ENCODE results near the gene ARHGAP12.

The ARHGAP12 gene

DNA sequence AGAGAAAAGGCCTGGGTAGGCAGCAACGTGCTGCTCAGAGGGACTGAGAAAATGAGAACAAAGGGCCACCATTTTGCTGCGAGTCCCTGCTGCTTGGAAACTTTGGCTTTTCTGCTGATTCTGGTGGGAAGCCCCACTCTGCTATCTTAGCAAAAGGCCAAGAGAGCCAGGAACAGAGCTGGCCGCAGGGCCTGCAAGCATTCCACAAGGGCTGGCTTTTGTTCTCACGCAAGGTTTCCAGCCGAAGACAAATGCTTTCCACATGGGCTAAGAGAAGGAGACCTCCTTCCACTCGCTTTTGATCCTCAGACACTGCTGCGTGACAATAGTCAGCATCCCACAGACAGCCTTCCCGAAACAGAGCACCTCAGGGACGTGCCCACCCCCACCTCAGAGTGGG, 163.1 kb downstream of the ARHGAP12 start:
- Histone ChIP-seq H3K27me3 (ENCODE audit: insufficient read depth, low read depth) (no peaks in the 10 kb centered on the region), H3K4me1 (ENCODE audit: low read depth, poor library complexity, severe bottlenecking) (peaks cover 30% of the 10 kb centered on the region), H3K36me3 (ENCODE audit: insufficient read depth) (no peaks in the 10 kb centered on the region), H3K27ac (no peak overlapping the region), H3K9ac (no peak overlapping the region), H4K20me1 (ENCODE audit: insufficient read depth) (no peaks in the 10 kb centered on the region), H3K4me2 (no peak overlapping the region), H3K79me2 (ENCODE audit: insufficient read depth, low read depth) (no peaks in the 10 kb centered on the region), H3K4me3 (IDR thresholded peaks at IDR 0.05; ENCODE audit: insufficient read depth, low read depth, low read length) (no peak overlapping the region), H2AFZ (ENCODE audit: low read depth) (no peak overlapping the region)
- TF ChIP-seq, protein P1, sequence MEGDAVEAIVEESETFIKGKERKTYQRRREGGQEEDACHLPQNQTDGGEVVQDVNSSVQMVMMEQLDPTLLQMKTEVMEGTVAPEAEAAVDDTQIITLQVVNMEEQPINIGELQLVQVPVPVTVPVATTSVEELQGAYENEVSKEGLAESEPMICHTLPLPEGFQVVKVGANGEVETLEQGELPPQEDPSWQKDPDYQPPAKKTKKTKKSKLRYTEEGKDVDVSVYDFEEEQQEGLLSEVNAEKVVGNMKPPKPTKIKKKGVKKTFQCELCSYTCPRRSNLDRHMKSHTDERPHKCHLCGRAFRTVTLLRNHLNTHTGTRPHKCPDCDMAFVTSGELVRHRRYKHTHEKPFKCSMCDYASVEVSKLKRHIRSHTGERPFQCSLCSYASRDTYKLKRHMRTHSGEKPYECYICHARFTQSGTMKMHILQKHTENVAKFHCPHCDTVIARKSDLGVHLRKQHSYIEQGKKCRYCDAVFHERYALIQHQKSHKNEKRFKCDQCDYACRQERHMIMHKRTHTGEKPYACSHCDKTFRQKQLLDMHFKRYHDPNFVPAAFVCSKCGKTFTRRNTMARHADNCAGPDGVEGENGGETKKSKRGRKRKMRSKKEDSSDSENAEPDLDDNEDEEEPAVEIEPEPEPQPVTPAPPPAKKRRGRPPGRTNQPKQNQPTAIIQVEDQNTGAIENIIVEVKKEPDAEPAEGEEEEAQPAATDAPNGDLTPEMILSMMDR (conservative IDR thresholded peaks at IDR 0.05; ENCODE audit: low read depth, low read length), result no peak

DNA sequence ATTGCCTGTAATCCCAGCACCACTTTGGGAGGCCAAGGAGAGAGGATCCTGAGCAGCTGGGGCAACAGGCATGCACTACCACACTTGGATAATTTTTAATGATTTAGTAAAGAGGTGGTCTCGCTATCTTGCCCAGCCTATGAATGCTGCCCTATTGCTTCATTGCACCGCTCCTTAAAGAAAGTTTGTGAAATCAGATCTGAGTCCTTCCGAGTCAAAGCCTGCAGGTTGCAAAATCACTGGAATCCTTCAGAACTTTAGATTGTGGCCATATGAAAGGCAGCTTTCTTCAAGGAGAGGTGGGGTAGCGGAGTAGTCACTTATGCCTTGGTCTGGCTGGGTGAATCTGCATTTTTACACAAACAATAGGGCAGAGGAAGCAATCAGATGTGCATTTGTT, 166.3 kb downstream of the ARHGAP12 start:
- Histone ChIP-seq H2AFZ (ENCODE audit: low read depth) (peak overlapping the region; percentile 8; the same call in 1 of the 2 replicates), H3K27ac (peak overlapping the region; percentile 62), H3K27me3 (ENCODE audit: insufficient read depth, low read depth) (no peaks in the 10 kb centered on the region), H3K4me2 (peak overlapping the region; percentile 10; the same call in 1 of the 2 replicates), H3K9ac (peak overlapping the region; percentile 14; the same call in 1 of the 2 replicates), H3K4me3 (IDR thresholded peaks at IDR 0.05; ENCODE audit: insufficient read depth, low read depth, low read length) (no peak overlapping the region), H3K36me3 (ENCODE audit: insufficient read depth) (no peaks in the 10 kb centered on the region), H4K20me1 (ENCODE audit: insufficient read depth) (no peaks in the 10 kb centered on the region), H3K4me1 (ENCODE audit: low read depth, poor library complexity, severe bottlenecking) (peaks cover 36% of the 10 kb centered on the region), H3K79me2 (ENCODE audit: insufficient read depth, low read depth) (no peaks in the 10 kb centered on the region)
- TF ChIP-seq, protein P1 (conservative IDR thresholded peaks at IDR 0.05; ENCODE audit: low read depth, low read length), result no peak

DNA sequence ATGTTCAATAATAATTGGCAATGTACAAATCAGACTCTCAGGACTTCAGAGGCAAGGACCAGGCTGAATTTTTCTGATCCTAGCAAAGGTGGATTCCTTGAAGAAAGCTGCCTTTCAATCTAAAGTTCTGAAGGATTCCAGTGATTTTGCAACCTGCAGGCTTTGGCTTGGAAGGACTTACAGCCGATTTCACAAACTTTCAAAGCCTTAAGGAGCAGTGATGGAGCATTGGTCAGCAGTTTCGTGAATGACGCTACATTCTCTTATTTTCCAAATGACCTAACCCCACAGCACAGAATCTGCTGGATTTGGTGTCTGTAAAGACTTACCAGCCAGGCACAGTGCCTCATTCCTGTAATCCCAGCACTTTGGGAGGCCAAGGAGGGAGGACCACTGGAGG, 167.5 kb downstream of the ARHGAP12 start:
- 0 out of 2 replicates have a peak overlapping the region, but pooled peaks have one; percentile 70 for H3K27ac ChIP-seq
- no peak overlapping the region for H3K4me3 ChIP-seq (IDR thresholded peaks at IDR 0.05; ENCODE audit: insufficient read depth, low read depth, low read length)
- no peaks in the 10 kb centered on the region for H3K36me3 ChIP-seq (ENCODE audit: insufficient read depth)
- TF ChIP-seq, protein P1 (conservative IDR thresholded peaks at IDR 0.05; ENCODE audit: low read depth, low read length), result no peak
- no peaks in the 10 kb centered on the region for H3K27me3 ChIP-seq (ENCODE audit: insufficient read depth, low read depth)
- no peaks in the 10 kb centered on the region for H3K79me2 ChIP-seq (ENCODE audit: insufficient read depth, low read depth)
- no peaks in the 10 kb centered on the region for H4K20me1 ChIP-seq (ENCODE audit: insufficient read depth)
- no peak overlapping the region for H3K9ac ChIP-seq
- peak overlapping the region; percentile 81; the same call in 1 of the 2 replicates for H3K4me2 ChIP-seq
- H2AFZ ChIP-seq (ENCODE audit: low read depth), result peak overlapping the region; percentile 90; the same call in 1 of the 2 replicates
- peaks cover 36% of the 10 kb centered on the region for H3K4me1 ChIP-seq (ENCODE audit: low read depth, poor library complexity, severe bottlenecking)

DNA sequence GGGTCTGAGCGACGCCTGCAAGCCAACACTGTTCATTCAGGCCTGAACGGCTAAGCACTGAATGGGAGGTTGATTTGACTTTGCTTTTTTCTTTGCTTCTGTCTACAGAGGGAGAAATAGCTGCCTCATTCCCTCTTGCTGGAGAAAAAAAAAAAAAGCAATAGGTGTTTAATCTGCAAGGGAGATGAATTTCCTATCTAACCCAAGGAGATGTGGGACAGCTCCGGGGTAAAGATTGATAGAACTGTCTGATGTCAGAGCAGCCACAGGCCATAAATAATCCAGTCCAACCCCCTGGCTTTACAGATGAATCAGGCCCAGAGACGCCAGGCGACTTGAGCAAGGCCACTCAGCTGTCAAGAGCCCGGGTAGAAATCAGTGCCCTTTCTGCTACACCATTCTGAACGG, 168.0 kb downstream of the ARHGAP12 start:
- peak overlapping the region; percentile 70 for H3K27ac ChIP-seq
- H3K4me3 ChIP-seq (IDR thresholded peaks at IDR 0.05; ENCODE audit: insufficient read depth, low read depth, low read length), result no peak overlapping the region

More for the DNA sequence above, 168.0 kb downstream of the ARHGAP12 start:
- TF ChIP-seq, protein P1 (conservative IDR thresholded peaks at IDR 0.05; ENCODE audit: low read depth, low read length), result no peak
- Histone ChIP-seq H3K4me1 (ENCODE audit: low read depth, poor library complexity, severe bottlenecking) (peaks cover 36% of the 10 kb centered on the region), H3K36me3 (ENCODE audit: insufficient read depth) (no peaks in the 10 kb centered on the region), H3K27me3 (ENCODE audit: insufficient read depth, low read depth) (no peaks in the 10 kb centered on the region), H4K20me1 (ENCODE audit: insufficient read depth) (no peaks in the 10 kb centered on the region), H2AFZ (ENCODE audit: low read depth) (peak overlapping the region; percentile 90), H3K9ac (peak overlapping the region; percentile 98), H3K4me2 (peak overlapping the region; percentile 81), H3K79me2 (ENCODE audit: insufficient read depth, low read depth) (no peaks in the 10 kb centered on the region)

Data from KMS-11 (cell line).